Inflammatory macrophage (primary cell): ENCODE measurements around the gene LBHD2.
"Not testable (repeated sequence)": the region's sequence is repeated elsewhere in the genome, so short reads cannot be mapped to it uniquely, and the experiment has no call there.

Experiments
- DNase-seq, 2 donors: peaks; one replicate each; pipeline ENCODE4 v3.0.0-alpha.2; 2020 to 2022

Gene LBHD2

GRCh38 chr14:103104654-103105452 lies 20.8 kb downstream of the LBHD2 start:
- DNase-seq: peak; percentile 29 to 48

- DNase-seq: no peak
Observed at GRCh38 chr14:103105580-103106150, 21.7 kb downstream of the LBHD2 start.

- no peak for DNase-seq
Observed at GRCh38 chr14:103107455-103107854, 23.4 kb downstream of the LBHD2 start.

- no peak for DNase-seq
Observed at GRCh38 chr14:103107941-103108748, 24.1 kb downstream of the LBHD2 start.

- DNase-seq: peak in 1 of 2 donors; percentile 34
Observed at GRCh38 chr14:103108749-103109207, 24.8 kb downstream of the LBHD2 start.

GRCh38 chr14:103109535-103110441 lies 25.8 kb downstream of the LBHD2 start:
- no peak for DNase-seq

- no peak for DNase-seq
Observed at GRCh38 chr14:103110681-103111231, 26.7 kb downstream of the LBHD2 start.

GRCh38 chr14:103111232-103111868 lies 27.3 kb downstream of the LBHD2 start:
- no peak for DNase-seq

GRCh38 chr14:103112400-103113243 lies 28.6 kb downstream of the LBHD2 start:
- no peak for DNase-seq

- DNase-seq: no peak
Observed at GRCh38 chr14:103113303-103113702, 29.3 kb downstream of the LBHD2 start.

- DNase-seq: no peak
Observed at GRCh38 chr14:103113774-103114173, 29.8 kb downstream of the LBHD2 start.

GRCh38 chr14:103115086-103115679 lies 31.2 kb downstream of the LBHD2 start:
- peak; percentile 24 to 50 for DNase-seq

GRCh38 chr14:103115845-103116572 lies 32.0 kb downstream of the LBHD2 start:
- DNase-seq: no peak

GRCh38 chr14:103116636-103117035 lies 32.6 kb downstream of the LBHD2 start:
- DNase-seq: no peak

- not testable (repeated sequence) for DNase-seq
Observed at GRCh38 chr14:103117499-103117898, 33.5 kb downstream of the LBHD2 start.

GRCh38 chr14:103118018-103118662 lies 34.1 kb downstream of the LBHD2 start:
- peak; percentile 71 to 86 for DNase-seq

GRCh38 chr14:103118663-103119404 lies 34.8 kb downstream of the LBHD2 start:
- peak; percentile 98 to 99 for DNase-seq

- DNase-seq: not testable (repeated sequence)
Observed at GRCh38 chr14:103119527-103119926, 35.5 kb downstream of the LBHD2 start.
